NK-92 (cell line): Measurements from ENCODE around the gene GFRA4.

ENCODE experiments used
- DNase-seq: peaks from one replicate; lab custom pipeline; 2025; ENCODE audit not compliant: unreplicated experiment; lab: John Stamatoyannopoulos, UW

Gene GFRA4

GRCh38 chr20:3694864-3695263 is 31.7 kb upstream of the GFRA4 start:
- DNase-seq: no peak

GRCh38 chr20:3693376-3693775 is 30.2 kb upstream of the GFRA4 start:
- no peak for DNase-seq

- DNase-seq: no peak
Observed at GRCh38 chr20:3692706-3693294, 29.6 kb upstream of the GFRA4 start.

- DNase-seq: no peak
Observed at GRCh38 chr20:3691897-3692296, 28.7 kb upstream of the GFRA4 start.

GRCh38 chr20:3691306-3691705 is 28.1 kb upstream of the GFRA4 start:
- no peak for DNase-seq

- no peak for DNase-seq
Observed at GRCh38 chr20:3690413-3690812, 27.2 kb upstream of the GFRA4 start.

GRCh38 chr20:3689978-3690377 is 26.8 kb upstream of the GFRA4 start:
- DNase-seq: no peak

GRCh38 chr20:3687655-3688054 is 24.5 kb upstream of the GFRA4 start:
- DNase-seq: no peak

GRCh38 chr20:3686867-3687321 is 23.7 kb upstream of the GFRA4 start:
- DNase-seq: no peak

GRCh38 chr20:3686421-3686820 is 23.2 kb upstream of the GFRA4 start:
- DNase-seq: no peak

- DNase-seq: no peak
Observed at GRCh38 chr20:3685341-3685740, 22.1 kb upstream of the GFRA4 start.

GRCh38 chr20:3681931-3682781 is 19.0 kb upstream of the GFRA4 start, which contains the start of gene ADAM33:
Gene ADAM33, minus strand, starts transcription at chr20:3682010. Its CDS starts 6 bp downstream, at chr20:3682004.
- DNase-seq: no peak

- DNase-seq: no peak
Observed at GRCh38 chr20:3681352-3681930, 18.2 kb upstream of the GFRA4 start.

GRCh38 chr20:3680701-3681351 is 17.6 kb upstream of the GFRA4 start:
- DNase-seq: no peak

- no peak for DNase-seq
Observed at GRCh38 chr20:3679749-3680700, 16.8 kb upstream of the GFRA4 start.

- no peak for DNase-seq
Observed at GRCh38 chr20:3678856-3679720, 15.9 kb upstream of the GFRA4 start.

GRCh38 chr20:3678198-3678597 is 15.0 kb upstream of the GFRA4 start:
- no peak for DNase-seq

- DNase-seq: no peak
Observed at GRCh38 chr20:3677733-3678132, 14.5 kb upstream of the GFRA4 start.
